HEK293T (cell line): ENCODE results near the gene SENP8.
"Not testable (repeated sequence)": the region's sequence is repeated elsewhere in the genome, so short reads cannot be mapped to it uniquely, and the experiment has no call there.

Experiments used
- CTCF ChIA-PET: fragments of 350-600 bp; formaldehyde crosslinking; extraction: SDS; loops from one replicate; lab custom pipeline; 2021; ENCODE audit warnings: antibody characterized with exemption, inconsistent platforms; lab: Yijun Ruan, JAX
- POLR2A ChIA-PET: fragments of 350-600 bp; formaldehyde crosslinking; extraction: SDS; loops from one replicate; lab custom pipeline; 2020; ENCODE audit warnings: antibody characterized with exemption, inconsistent platforms; lab: Yijun Ruan, JAX
- DNase-seq: peaks from one replicate; pipeline ENCODE4 v3.0.0; 2012; ENCODE audit warnings: mixed read lengths; ENCODE audit errors: extremely low spot score
- ARNT ChIP-seq: fragments of 450-650 bp; IDR thresholded peaks from 2 replicates; pipeline ENCODE4 v1.6.1; 2017; ENCODE audit warnings: mild to moderate bottlenecking
- BHLHE40 ChIP-seq: fragments of 450-650 bp; IDR thresholded peaks from 2 replicates; pipeline ENCODE4 v1.6.1; 2016; ENCODE audit warnings: mild to moderate bottlenecking, moderate library complexity, borderline replicate concordance
- CTBP1 ChIP-seq: fragments of 450-650 bp; IDR thresholded peaks from 2 replicates; pipeline ENCODE4 v1.6.1; 2016; ENCODE audit warnings: borderline replicate concordance
- ELF4 ChIP-seq: fragments of 450-650 bp; IDR thresholded peaks from 2 replicates; pipeline ENCODE4 v1.6.1; 2017; ENCODE audit warnings: antibody characterized with exemption
- FOXA1 ChIP-seq: fragments of 450-650 bp; IDR thresholded peaks from 2 replicates; pipeline ENCODE4 v1.6.1; 2016; ENCODE audit warnings: mild to moderate bottlenecking
- FOXK2 ChIP-seq: fragments of 450-650 bp; IDR thresholded peaks from 2 replicates; pipeline ENCODE4 v1.6.1; 2016; ENCODE audit warnings: mild to moderate bottlenecking
- FOXM1 ChIP-seq: fragments of 450-650 bp; IDR thresholded peaks from 2 replicates; pipeline ENCODE4 v1.6.1; 2017; ENCODE audit warnings: mild to moderate bottlenecking, borderline replicate concordance
- HDGF ChIP-seq: fragments of 450-650 bp; IDR thresholded peaks from 2 replicates; pipeline ENCODE4 v1.6.1; 2017; ENCODE audit warnings: antibody characterized with exemption, borderline replicate concordance
- L3MBTL2 ChIP-seq: fragments of 450-650 bp; conservative IDR thresholded peaks from 2 replicates; pipeline ENCODE4 v1.6.1; 2016; ENCODE audit warnings: mild to moderate bottlenecking
- LEF1 ChIP-seq: fragments of 450-650 bp; IDR thresholded peaks from 2 replicates; pipeline ENCODE4 v1.6.1; 2017; ENCODE audit warnings: mild to moderate bottlenecking, borderline replicate concordance
- NFRKB ChIP-seq: fragments of 450-650 bp; IDR thresholded peaks from 2 replicates; pipeline ENCODE4 v1.6.1; 2016; ENCODE audit warnings: mild to moderate bottlenecking, moderate library complexity
- SP1 ChIP-seq: fragments of 450-650 bp; IDR thresholded peaks from 2 replicates; pipeline ENCODE4 v1.6.1; 2017
- SUZ12 ChIP-seq: fragments of 450-650 bp; IDR thresholded peaks from 2 replicates; pipeline ENCODE4 v1.6.1; 2016; ENCODE audit warnings: mild to moderate bottlenecking
- TARDBP ChIP-seq: fragments of 450-650 bp; IDR thresholded peaks from 2 replicates; pipeline ENCODE4 v1.6.1; 2016
- ZNF384 ChIP-seq: fragments of 450-650 bp; IDR thresholded peaks from 2 replicates; pipeline ENCODE4 v1.6.1; 2016
- TF ChIP-seq, protein P1 (sequence below): fragments of 450-650 bp; IDR thresholded peaks from 2 replicates; pipeline ENCODE4 v1.6.1; 2016

Gene SENP8

GRCh38 chr15:72099155-72099554 lies 19.0 kb upstream of the SENP8 start:
- ChIA-PET POLR2A (interaction anchor here (0.6 kb wide), 1 partner anchor 31 kb away, joined by 3 read pairs; no protein-coding TSS in a partner anchor), CTCF (no interaction called here)
- no peak for DNase-seq
- TF ChIP-seq SP1 (no peak), SUZ12 (no peak), LEF1 (no peak), ELF4 (no peak), ZNF384 (no peak), CTBP1 (no peak), ARNT (no peak)

GRCh38 chr15:72100551-72100950 lies 17.7 kb upstream of the SENP8 start:
- DNase-seq, CTCF ChIA-PET, POLR2A ChIA-PET: not testable (repeated sequence)

- no peak for DNase-seq
- POLR2A ChIA-PET, result interaction anchor here (2.1 kb wide), 1 partner anchor 13 kb away, joined by 13 read pairs; the partner anchor contains the start of genes MYO9A and SENP8
- CTCF ChIA-PET, result no interaction called here
- TF ChIP-seq SUZ12 (no peak), FOXM1 (no peak), ELF4 (no peak), FOXA1 (no peak), TARDBP (no peak)
Observed at GRCh38 chr15:72105111-72105510, 13.1 kb upstream of the SENP8 start.

- no peak for TF ChIP-seq TARDBP
- ChIA-PET CTCF (no interaction called here), POLR2A (no interaction called here)
- DNase-seq, result no peak
Observed at GRCh38 chr15:72106068-72106467, 12.1 kb upstream of the SENP8 start.

GRCh38 chr15:72110355-72110754 lies 7.8 kb upstream of the SENP8 start:
- DNase-seq, result no peak
- ChIA-PET POLR2A (no interaction called here), CTCF (interaction anchor here (0.6 kb wide), 1 partner anchor 106 kb away, joined by 4 read pairs; no protein-coding TSS in a partner anchor)
- no peak for TF ChIP-seq FOXA1
- TF ChIP-seq TARDBP, result no peak
- no peak for TF ChIP-seq LEF1
- no peak for TF ChIP-seq HDGF
- no peak for TF ChIP-seq BHLHE40
- no peak for TF ChIP-seq FOXM1
- no peak for TF ChIP-seq CTBP1
- TF ChIP-seq L3MBTL2, result no peak
- TF ChIP-seq ELF4, result no peak
- TF ChIP-seq, protein P1, sequence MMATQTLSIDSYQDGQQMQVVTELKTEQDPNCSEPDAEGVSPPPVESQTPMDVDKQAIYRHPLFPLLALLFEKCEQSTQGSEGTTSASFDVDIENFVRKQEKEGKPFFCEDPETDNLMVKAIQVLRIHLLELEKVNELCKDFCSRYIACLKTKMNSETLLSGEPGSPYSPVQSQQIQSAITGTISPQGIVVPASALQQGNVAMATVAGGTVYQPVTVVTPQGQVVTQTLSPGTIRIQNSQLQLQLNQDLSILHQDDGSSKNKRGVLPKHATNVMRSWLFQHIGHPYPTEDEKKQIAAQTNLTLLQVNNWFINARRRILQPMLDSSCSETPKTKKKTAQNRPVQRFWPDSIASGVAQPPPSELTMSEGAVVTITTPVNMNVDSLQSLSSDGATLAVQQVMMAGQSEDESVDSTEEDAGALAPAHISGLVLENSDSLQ, result no peak
- no peak for TF ChIP-seq NFRKB
- TF ChIP-seq FOXK2, result no peak
- no peak for TF ChIP-seq SP1
- no peak for TF ChIP-seq SUZ12
- no peak for TF ChIP-seq ZNF384
- TF ChIP-seq ARNT, result no peak

DNA sequence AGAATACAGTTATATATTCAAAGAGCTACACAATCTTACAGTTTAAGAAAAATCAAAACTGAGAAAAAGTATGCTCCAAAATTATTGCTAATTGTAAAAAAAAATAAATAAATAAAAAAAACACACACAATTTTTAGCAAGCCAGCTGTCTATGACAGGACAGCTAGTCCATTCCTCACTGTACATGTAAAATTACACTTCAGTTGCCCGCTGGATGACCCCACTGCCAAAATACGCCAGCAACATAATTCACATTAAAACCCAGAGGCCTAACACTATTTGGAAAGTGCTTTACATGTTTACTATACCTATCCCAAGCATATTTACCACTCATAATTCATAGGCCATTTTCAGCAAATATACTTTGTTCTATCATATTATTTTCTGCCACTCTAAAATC lies 6.1 kb upstream of the SENP8 start:
- ChIA-PET CTCF (no interaction called here), POLR2A (no interaction called here)
- DNase-seq, result no peak
- TF ChIP-seq ZNF384 (0 out of 2 replicates have a peak, but pooled peaks have one; percentile 14), TARDBP (no peak)
- TF ChIP-seq, protein P1, result peak; percentile 57

- no peak for TF ChIP-seq ARNT
- DNase-seq, result no peak
- ChIA-PET POLR2A (interaction anchor here (1.5 kb wide), 1 partner anchor 119 kb away, joined by 5 read pairs; the partner anchor contains the start of gene PKM), CTCF (no interaction called here)
Observed at GRCh38 chr15:72112805-72113204, 5.4 kb upstream of the SENP8 start.

DNA sequence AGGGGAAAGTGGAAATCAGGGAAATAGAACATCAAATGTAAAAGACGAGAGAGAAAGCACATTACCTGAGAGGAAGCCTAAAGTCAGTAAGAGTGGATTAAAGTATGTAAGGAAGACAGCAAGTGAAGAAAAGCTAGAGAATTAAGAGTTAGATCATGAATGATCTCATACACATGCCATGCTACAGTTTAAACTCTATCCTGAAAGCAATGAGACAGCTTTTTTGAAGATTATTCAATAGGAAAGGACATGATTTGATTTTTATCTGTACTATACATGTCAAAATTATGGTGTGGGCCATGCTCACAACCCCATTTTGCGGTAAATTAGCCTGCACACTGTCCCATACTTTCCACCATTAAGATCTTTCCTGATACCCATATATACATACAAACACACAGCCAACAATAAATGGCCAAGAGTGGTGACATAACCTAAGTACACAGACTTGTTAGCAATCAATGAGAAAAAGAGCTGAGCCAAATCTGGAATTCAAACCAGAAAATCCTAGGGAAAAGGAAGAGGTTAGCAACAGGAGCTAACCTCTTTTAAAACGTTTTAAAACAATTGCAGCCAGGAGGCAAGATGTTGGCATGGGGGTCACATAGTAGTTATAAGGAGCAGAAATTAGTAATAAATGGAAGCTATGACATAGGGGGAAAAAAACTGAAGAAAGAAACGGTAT lies 4.7 kb upstream of the SENP8 start:
- ChIA-PET CTCF (no interaction called here), POLR2A (interaction anchor here (1.5 kb wide), 1 partner anchor 118 kb away, joined by 5 read pairs; the partner anchor contains the start of gene PKM)
- no peak for DNase-seq
- TF ChIP-seq TARDBP (no peak), ELF4 (no peak), NFRKB (no peak), SP1 (no peak), BHLHE40 (no peak), CTBP1 (no peak), ARNT (no peak), SUZ12 (no peak), HDGF (no peak), LEF1 (no peak), ZNF384 (no peak)
